Osteoblast (primary cell): ENCODE results near the gene UBXN10. TPM values are rescaled to one million over a fixed set of nuclear protein-coding genes. Genes with fewer than 3 reads are reported as not detected.

Experiments used
- DNase-seq: peaks from one replicate; pipeline ENCODE4 v3.0.0; 2011; ENCODE audit warnings: low spot score, mixed read lengths; ENCODE audit not compliant: insufficient read length; ENCODE audit errors: missing footprints
- H2AFZ ChIP-seq: 2 replicates; pipeline ENCODE4 v1.6.0; 2011; ENCODE audit warnings: mild to moderate bottlenecking, low read length
- H3K27ac ChIP-seq: 2 replicates; pipeline ENCODE4 v1.5.1; 2011; ENCODE audit warnings: mild to moderate bottlenecking, low read depth, low read length, moderate library complexity
- H3K27me3 ChIP-seq: 2 replicates; pipeline ENCODE4 v1.6.0; 2012; ENCODE audit warnings: mild to moderate bottlenecking, control low read depth, inconsistent platforms, low read length, moderate library complexity; ENCODE audit not compliant: insufficient read depth
- H3K36me3 ChIP-seq: 2 replicates; pipeline ENCODE4 v1.5.1; 2011; ENCODE audit warnings: mild to moderate bottlenecking, low read length, control low read depth, moderate library complexity; ENCODE audit not compliant: insufficient read depth
- H3K4me1 ChIP-seq: 2 replicates; pipeline ENCODE4 v1.5.1; 2011; ENCODE audit warnings: mild to moderate bottlenecking, low read length, control low read depth, moderate library complexity; ENCODE audit not compliant: insufficient read depth
- H3K4me2 ChIP-seq: 2 replicates; pipeline ENCODE4 v1.6.0; 2011; ENCODE audit warnings: mild to moderate bottlenecking, low read length; ENCODE audit not compliant: insufficient read depth
- H3K4me3 ChIP-seq: fragments of 200-600 bp; sonication (generic); 3 replicates; pipeline ENCODE4 v1.5.1; 2012; ENCODE audit warnings: mild to moderate bottlenecking, low read length, inconsistent platforms; ENCODE audit not compliant: insufficient read depth
- H3K79me2 ChIP-seq: 2 replicates; pipeline ENCODE4 v1.6.0; 2012; ENCODE audit warnings: mild to moderate bottlenecking, low read length, control low read depth, inconsistent platforms; ENCODE audit not compliant: insufficient read depth
- H3K9me3 ChIP-seq: 2 replicates; pipeline ENCODE4 v1.5.1; 2011; ENCODE audit warnings: low read depth, low read length, control low read depth
- H4K20me1 ChIP-seq: 2 replicates; pipeline ENCODE4 v1.6.0; 2012; ENCODE audit warnings: mild to moderate bottlenecking, low read length, control low read depth; ENCODE audit not compliant: insufficient read depth
- total RNA-seq: library from RNA; depleted of rRNA; stranded (reverse); fragments of >200 nt; gene quantifications from 2 replicates; pipeline ENCODE4 v1.2.3, GENCODE V29; 2012
- TF ChIP-seq, protein P1 (sequence below): IDR thresholded peaks from 2 replicates; pipeline ENCODE4 v1.5.1; 2011; ENCODE audit warnings: mild to moderate bottlenecking, low read depth, low read length, moderate library complexity; ENCODE audit errors: extremely low read depth

The UBXN10 gene, protein sequence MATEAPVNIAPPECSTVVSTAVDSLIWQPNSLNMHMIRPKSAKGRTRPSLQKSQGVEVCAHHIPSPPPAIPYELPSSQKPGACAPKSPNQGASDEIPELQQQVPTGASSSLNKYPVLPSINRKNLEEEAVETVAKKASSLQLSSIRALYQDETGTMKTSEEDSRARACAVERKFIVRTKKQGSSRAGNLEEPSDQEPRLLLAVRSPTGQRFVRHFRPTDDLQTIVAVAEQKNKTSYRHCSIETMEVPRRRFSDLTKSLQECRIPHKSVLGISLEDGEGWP
- total RNA-seq: under 0.01 TPM in 1 of 2 replicates, not detected in the other

DNA sequence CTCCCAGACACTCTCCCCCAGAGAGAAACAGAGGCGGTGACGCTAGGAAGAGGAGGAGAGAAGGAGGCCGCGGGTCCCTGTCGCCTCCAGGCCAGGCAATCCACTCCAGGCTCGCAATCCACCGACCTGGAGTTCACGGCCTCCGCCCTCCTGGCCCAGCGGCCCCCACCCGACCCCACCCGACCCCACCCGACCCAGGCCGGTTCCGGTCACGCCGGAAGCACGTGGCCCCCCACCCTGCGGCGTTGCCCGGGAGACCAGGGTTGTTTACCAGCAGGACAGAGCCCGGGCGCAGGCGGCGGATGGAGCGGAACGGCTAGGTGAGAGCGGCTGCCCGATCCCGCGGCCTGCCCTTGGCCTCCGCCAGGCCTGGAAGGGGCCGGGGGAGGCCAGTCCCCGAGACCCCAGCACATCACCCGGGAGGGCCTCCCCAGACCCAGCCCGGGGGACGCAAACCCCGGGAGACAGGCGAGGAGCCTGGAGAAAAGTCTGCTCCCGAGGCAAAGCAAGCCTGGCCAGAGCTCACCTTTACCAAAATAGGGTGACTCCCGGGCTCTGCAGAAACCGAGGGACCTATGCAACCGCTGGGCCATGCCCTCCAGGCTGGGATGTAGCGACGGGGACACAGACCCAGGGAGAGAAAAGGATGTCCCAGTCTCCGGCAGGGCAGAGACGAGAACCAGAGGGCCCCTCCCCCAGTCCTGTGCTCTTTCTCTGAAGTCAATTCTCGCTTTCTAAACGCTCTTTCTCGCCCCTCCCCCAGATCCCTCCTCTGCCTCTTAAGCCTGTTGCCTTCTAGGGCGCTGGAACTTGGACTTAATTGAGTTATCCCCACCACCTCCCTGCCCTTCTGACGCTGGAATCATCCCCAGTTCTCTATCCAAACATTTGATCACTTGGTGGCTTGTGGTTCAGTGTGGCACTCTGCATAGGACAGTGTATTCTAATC is at the start of gene UBXN10, which contains the start of gene PLA2G2C:
UBXN10 (plus strand) TSS at position 263 of the 949 bp plus-strand sequence. CDS start 4,466 bp downstream, outside the sequence.
PLA2G2C (minus strand) TSS at position 685 of the 949 bp plus-strand sequence. CDS start 9,155 bp downstream, outside the sequence.
- Histone ChIP-seq H3K4me2 (no peak within 1 kb of the TSS), H3K9me3 (no peaks in the 10 kb centered on the region), H3K27me3 (peaks cover 78% of the 10 kb centered on the region)

DNA sequence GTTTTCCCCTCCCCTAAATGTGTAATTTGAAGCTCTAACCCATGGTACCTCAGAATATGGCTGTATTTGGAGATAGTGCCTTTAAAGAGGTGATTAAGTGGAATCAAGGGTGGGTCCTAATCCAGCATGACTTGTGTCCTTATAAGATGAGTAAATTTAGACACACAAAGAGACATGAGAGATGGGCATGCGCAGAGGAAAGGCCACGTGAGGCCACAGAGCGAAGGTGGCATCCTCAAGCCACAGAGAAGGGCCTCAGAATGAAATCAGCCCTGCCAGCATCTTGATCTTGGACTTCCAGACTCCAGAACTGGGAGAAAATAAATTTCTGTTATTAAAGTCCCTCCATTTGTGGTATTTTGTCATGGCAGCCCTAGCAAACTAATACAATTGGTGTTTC is 49.6 kb upstream of the UBXN10 start:
- TF ChIP-seq, protein P1, sequence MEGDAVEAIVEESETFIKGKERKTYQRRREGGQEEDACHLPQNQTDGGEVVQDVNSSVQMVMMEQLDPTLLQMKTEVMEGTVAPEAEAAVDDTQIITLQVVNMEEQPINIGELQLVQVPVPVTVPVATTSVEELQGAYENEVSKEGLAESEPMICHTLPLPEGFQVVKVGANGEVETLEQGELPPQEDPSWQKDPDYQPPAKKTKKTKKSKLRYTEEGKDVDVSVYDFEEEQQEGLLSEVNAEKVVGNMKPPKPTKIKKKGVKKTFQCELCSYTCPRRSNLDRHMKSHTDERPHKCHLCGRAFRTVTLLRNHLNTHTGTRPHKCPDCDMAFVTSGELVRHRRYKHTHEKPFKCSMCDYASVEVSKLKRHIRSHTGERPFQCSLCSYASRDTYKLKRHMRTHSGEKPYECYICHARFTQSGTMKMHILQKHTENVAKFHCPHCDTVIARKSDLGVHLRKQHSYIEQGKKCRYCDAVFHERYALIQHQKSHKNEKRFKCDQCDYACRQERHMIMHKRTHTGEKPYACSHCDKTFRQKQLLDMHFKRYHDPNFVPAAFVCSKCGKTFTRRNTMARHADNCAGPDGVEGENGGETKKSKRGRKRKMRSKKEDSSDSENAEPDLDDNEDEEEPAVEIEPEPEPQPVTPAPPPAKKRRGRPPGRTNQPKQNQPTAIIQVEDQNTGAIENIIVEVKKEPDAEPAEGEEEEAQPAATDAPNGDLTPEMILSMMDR: no peak
- DNase-seq: no peak
- H3K79me2 ChIP-seq: no peaks in the 10 kb centered on the region
- H3K4me2 ChIP-seq: no peak overlapping the region
- no peaks in the 10 kb centered on the region for H3K27me3 ChIP-seq
- H3K27ac ChIP-seq: no peak overlapping the region
- H3K9me3 ChIP-seq: no peaks in the 10 kb centered on the region
- no peak overlapping the region for H2AFZ ChIP-seq
- H3K4me3 ChIP-seq: no peak overlapping the region
- H3K36me3 ChIP-seq: no peaks in the 10 kb centered on the region
- H3K4me1 ChIP-seq: no peaks in the 10 kb centered on the region
- H4K20me1 ChIP-seq: no peaks in the 10 kb centered on the region

More for the DNA sequence above, at the start of gene UBXN10, which contains the start of gene PLA2G2C:
- no peaks in the 10 kb centered on the region for H4K20me1 ChIP-seq
- TF ChIP-seq, protein P1: no peak
- H3K4me1 ChIP-seq: no peaks in the 10 kb centered on the region
- H3K79me2 ChIP-seq: no peaks in the 10 kb centered on the region
- no peak within 1 kb of the TSS for H3K27ac ChIP-seq
- no peaks in the 10 kb centered on the region for H3K36me3 ChIP-seq
- no peak for DNase-seq
- H3K4me3 ChIP-seq: no peak within 1 kb of the TSS
- no peak within 1 kb of the TSS for H2AFZ ChIP-seq

DNA sequence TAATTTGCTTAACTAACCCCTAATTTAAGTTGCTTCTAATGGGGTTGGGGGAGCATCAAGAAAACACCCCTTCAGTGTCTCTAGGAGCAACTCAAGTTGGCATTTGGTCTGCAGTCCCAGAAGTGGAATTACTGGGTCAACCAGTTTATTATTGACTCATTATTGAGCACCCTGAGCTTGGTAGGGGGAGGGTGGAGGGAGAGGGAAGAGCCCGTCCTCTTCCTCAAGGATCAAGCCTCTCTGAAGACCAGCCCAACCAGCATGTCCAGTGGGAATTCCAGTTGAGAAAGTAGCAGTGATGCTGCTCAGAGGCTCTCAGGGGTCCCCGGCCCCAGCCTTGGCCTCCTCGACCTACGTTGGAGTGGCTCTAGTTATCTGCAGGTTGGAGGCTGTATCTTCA is 48.8 kb upstream of the UBXN10 start:
- no peak for DNase-seq
- no peak overlapping the region for H3K4me3 ChIP-seq
- H3K4me1 ChIP-seq: no peaks in the 10 kb centered on the region
- H3K9me3 ChIP-seq: no peaks in the 10 kb centered on the region
- TF ChIP-seq, protein P1: no peak
- H3K27me3 ChIP-seq: no peaks in the 10 kb centered on the region
- no peak overlapping the region for H2AFZ ChIP-seq
- no peaks in the 10 kb centered on the region for H4K20me1 ChIP-seq
- H3K4me2 ChIP-seq: no peak overlapping the region
- no peak overlapping the region for H3K27ac ChIP-seq
- H3K36me3 ChIP-seq: no peaks in the 10 kb centered on the region
- no peaks in the 10 kb centered on the region for H3K79me2 ChIP-seq
